OCI-LY7 (cell line): ENCODE results near the gene RIMKLB. TPM values are rescaled to one million over a fixed set of nuclear protein-coding genes. Genes with fewer than 3 reads are reported as not detected.

Experiments used
- BruUV-seq: library from RNA; stranded (reverse); fragments of 400-500 nt; replicated peaks from 2 replicates; lab custom pipeline; 2021; lab: Mats Ljungman, UMichigan
- CTCF ChIA-PET: fragments of 300-600 bp; sonication (Branson Sonifier 250); formaldehyde crosslinking; loops from one replicate; lab custom pipeline; 2022; ENCODE audit warnings: antibody characterized with exemption; ENCODE audit not compliant: unreplicated experiment; lab: Charles Lee
- POLR2A ChIA-PET: fragments of 300-600 bp; sonication (Branson Sonifier 250); formaldehyde crosslinking; loops from one replicate; lab custom pipeline; 2022; ENCODE audit warnings: antibody characterized with exemption; lab: Charles Lee
- DNase-seq: peaks from one replicate; pipeline ENCODE4 v3.0.0-alpha.2; 2015; ENCODE audit warnings: low spot score
- H2AFZ ChIP-seq: fragments of 200-600 bp; sonication (generic), shearing (Covaris generic); 2 replicates; pipeline ENCODE4 v1.6.1; 2014; ENCODE audit warnings: mild to moderate bottlenecking, antibody characterized with exemption, low read length, moderate library complexity
- H3K27ac ChIP-seq: fragments of 200-600 bp; sonication (generic); 2 replicates; pipeline ENCODE4 v1.5.1; 2014; ENCODE audit warnings: mixed run types, low read depth, mild to moderate bottlenecking, moderate library complexity, low read length, inconsistent platforms; ENCODE audit not compliant: poor library complexity, severe bottlenecking
- H3K36me3 ChIP-seq: fragments of 200-600 bp; sonication (generic); 2 replicates; pipeline ENCODE4 v1.6.1; 2014; ENCODE audit warnings: mild to moderate bottlenecking, antibody characterized with exemption, low read length, moderate library complexity, mixed read lengths; ENCODE audit not compliant: insufficient read depth
- H3K4me1 ChIP-seq: fragments of 200-600 bp; sonication (generic); 2 replicates; pipeline ENCODE4 v1.5.1; 2014; ENCODE audit warnings: mild to moderate bottlenecking, low read length; ENCODE audit not compliant: insufficient read depth, poor library complexity, severe bottlenecking
- H3K4me2 ChIP-seq: fragments of 200-600 bp; sonication (generic); 2 replicates; pipeline ENCODE4 v1.6.1; 2014; ENCODE audit warnings: mild to moderate bottlenecking, low read length
- H3K4me3 ChIP-seq: fragments of 200-600 bp; sonication (generic); 2 replicates; pipeline ENCODE4 v1.5.1; 2014; ENCODE audit warnings: mild to moderate bottlenecking, low read depth, low read length; ENCODE audit not compliant: poor library complexity, severe bottlenecking
- H3K79me2 ChIP-seq: fragments of 200-600 bp; sonication (generic); 2 replicates; pipeline ENCODE4 v1.6.1; 2016; ENCODE audit warnings: low read depth, mild to moderate bottlenecking, low read length, moderate library complexity, mixed read lengths; ENCODE audit not compliant: insufficient read depth
- H3K9me2 ChIP-seq: fragments of 200-600 bp; sonication (generic); 2 replicates; pipeline ENCODE4 v1.6.1; 2016; ENCODE audit warnings: mild to moderate bottlenecking, low read length, mixed read lengths; ENCODE audit not compliant: insufficient read depth
- H3K9me3 ChIP-seq: fragments of 200-600 bp; sonication (generic); 2 replicates; pipeline ENCODE4 v1.6.1; 2014; ENCODE audit warnings: mild to moderate bottlenecking, mixed run types, low read length, mixed read lengths
- H4K20me1 ChIP-seq: fragments of 200-600 bp; sonication (generic); 2 replicates; pipeline ENCODE4 v1.6.1; 2014; ENCODE audit warnings: mild to moderate bottlenecking, antibody characterized with exemption, low read length, moderate library complexity, mixed read lengths; ENCODE audit not compliant: insufficient read depth
- CTCF ChIP-seq: fragments of 200-600 bp; sonication (generic); conservative IDR thresholded peaks from 2 replicates; pipeline ENCODE4 v1.5.1; 2014; ENCODE audit warnings: mild to moderate bottlenecking, antibody characterized with exemption, low read length, moderate library complexity, mixed read lengths
- EZH2phosphoT487 ChIP-seq: fragments of 200-600 bp; sonication (generic); IDR thresholded peaks from 2 replicates; pipeline ENCODE4 v1.6.1; 2018; ENCODE audit warnings: low read depth, borderline replicate concordance, mild to moderate bottlenecking, mixed run types, antibody characterized with exemption, low read length, moderate library complexity, mixed read lengths
- intact Hi-C: fragments of 100-400 bp; cut with micrococcal nuclease; formaldehyde crosslinking; loops from one replicate; pipeline ENCODE4 v1.10.0; 2022; ENCODE audit not compliant: unreplicated experiment
- total RNA-seq, 2 experiments: library from RNA; depleted of rRNA in 1 of 2; stranded (reverse); fragments of >200 nt in 1 of 2; shearing (Covaris generic) in 1 of 2; gene quantifications; 2 replicates each; pipeline ENCODE4 v1.2.3, GENCODE V29; 2014 to 2022

Gene RIMKLB
- total RNA-seq, 2 experiments from 2014 or later: 84.6 to 109 TPM

GRCh38 chr12:8779281-8779680 is 81.5 kb downstream of the RIMKLB start:
- no peaks in the 10 kb centered on the region for H3K9me3 ChIP-seq
- no peak overlapping the region for H3K4me3 ChIP-seq
- no peak overlapping the region for H3K27ac ChIP-seq
- ChIA-PET POLR2A (no interaction called here), CTCF (no interaction called here)
- no TSS peak for BruUV-seq
- H3K9me2 ChIP-seq: no peaks in the 10 kb centered on the region
- H3K4me1 ChIP-seq: no peaks in the 10 kb centered on the region
- no peak for TF ChIP-seq CTCF
- no peak for TF ChIP-seq EZH2phosphoT487
- H3K79me2 ChIP-seq: no peaks in the 10 kb centered on the region
- no peak for DNase-seq
- no peaks in the 10 kb centered on the region for H4K20me1 ChIP-seq
- no peak overlapping the region for H2AFZ ChIP-seq
- H3K4me2 ChIP-seq: no peak overlapping the region
- peaks cover 94% of the 10 kb centered on the region for H3K36me3 ChIP-seq
- intact Hi-C loops: no loop called here

- BruUV-seq: no TSS peak
- Histone ChIP-seq H3K27ac (no peak overlapping the region), H3K9me2 (no peaks in the 10 kb centered on the region), H4K20me1 (no peaks in the 10 kb centered on the region), H3K36me3 (peaks cover 91% of the 10 kb centered on the region), H3K4me1 (no peaks in the 10 kb centered on the region), H3K79me2 (no peaks in the 10 kb centered on the region), H3K4me3 (no peak overlapping the region), H2AFZ (no peak overlapping the region), H3K9me3 (no peaks in the 10 kb centered on the region), H3K4me2 (no peak overlapping the region)
- DNase-seq: no peak
- POLR2A ChIA-PET: no interaction called here
- CTCF ChIA-PET: no interaction called here
- TF ChIP-seq CTCF (peak; percentile 29; the same call in 1 of the 2 replicates), EZH2phosphoT487 (no peak)
- intact Hi-C loops: loop anchor here (2.0 kb wide), 1 partner anchor 97 kb away; no protein-coding TSS in a partner anchor
Measured at GRCh38 chr12:8779862-8780261, 82.1 kb downstream of the RIMKLB start.

- ChIA-PET CTCF (no interaction called here), POLR2A (no interaction called here)
- Histone ChIP-seq H3K9me3 (no peaks in the 10 kb centered on the region), H3K9me2 (no peaks in the 10 kb centered on the region), H3K27ac (no peak overlapping the region), H3K4me3 (no peak overlapping the region), H2AFZ (no peak overlapping the region), H3K4me1 (no peaks in the 10 kb centered on the region), H4K20me1 (no peaks in the 10 kb centered on the region), H3K36me3 (peaks cover 86% of the 10 kb centered on the region), H3K79me2 (no peaks in the 10 kb centered on the region), H3K4me2 (no peak overlapping the region)
- peak; percentile 33 for DNase-seq
- intact Hi-C loops: loop anchor here (2.0 kb wide), 1 partner anchor 98 kb away; no protein-coding TSS in a partner anchor
- peak; percentile 67 for TF ChIP-seq CTCF
- TF ChIP-seq EZH2phosphoT487: no peak
- BruUV-seq: no TSS peak
Measured at GRCh38 chr12:8780389-8780788, 82.6 kb downstream of the RIMKLB start.
